DOHH2 (cell line): ENCODE data around the gene SPNS1.

Experiments
- H3F3A ChIP-seq: fragments of 200-600 bp; sonication (generic), shearing (Covaris generic); 2 replicates; pipeline ENCODE4 v1.6.0; 2016; ENCODE audit warnings: antibody characterized with exemption, mild to moderate bottlenecking; ENCODE audit not compliant: control insufficient read depth, insufficient read depth
- H3K27ac ChIP-seq: fragments of 200-600 bp; sonication (generic); 2 replicates; pipeline ENCODE4 v1.5.1; 2014; ENCODE audit warnings: low read depth, mild to moderate bottlenecking, low read length, moderate library complexity
- H3K27me3 ChIP-seq: fragments of 200-600 bp; sonication (generic); 2 replicates; pipeline ENCODE4 v1.6.1; 2014; ENCODE audit warnings: mild to moderate bottlenecking, low read length, mixed read lengths; ENCODE audit not compliant: control insufficient read depth
- H3K36me3 ChIP-seq: fragments of 200-600 bp; sonication (generic); 2 replicates; pipeline ENCODE4 v1.6.1; 2014; ENCODE audit warnings: mild to moderate bottlenecking, low read length, moderate library complexity, mixed read lengths; ENCODE audit not compliant: control insufficient read depth
- H3K4me1 ChIP-seq: fragments of 200-600 bp; sonication (generic); 2 replicates; pipeline ENCODE4 v1.6.1; 2014; ENCODE audit warnings: mild to moderate bottlenecking, low read length, mixed read lengths; ENCODE audit not compliant: control insufficient read depth
- H3K4me2 ChIP-seq: fragments of 200-600 bp; sonication (generic); 2 replicates; pipeline ENCODE4 v1.6.0; 2014; ENCODE audit warnings: mild to moderate bottlenecking, low read length, moderate library complexity
- H3K4me3 ChIP-seq: fragments of 200-600 bp; sonication (generic); 2 replicates; pipeline ENCODE4 v1.5.1; 2014; ENCODE audit warnings: mild to moderate bottlenecking, low read length, mixed read lengths
- H3K79me2 ChIP-seq: fragments of 200-600 bp; sonication (generic); 2 replicates; pipeline ENCODE4 v1.6.1; 2014; ENCODE audit warnings: mild to moderate bottlenecking, low read length, mixed read lengths; ENCODE audit not compliant: control insufficient read depth
- H3K9me2 ChIP-seq: fragments of 200-600 bp; sonication (generic); replicated peaks from 2 replicates; pipeline ENCODE4 v1.6.1; 2014; ENCODE audit warnings: mild to moderate bottlenecking, low read length, mixed read lengths; ENCODE audit not compliant: control insufficient read depth
- H3K9me3 ChIP-seq: fragments of 200-600 bp; sonication (generic); 2 replicates; pipeline ENCODE4 v1.6.1; 2014; ENCODE audit warnings: antibody characterized with exemption, low read length, mixed read lengths; ENCODE audit not compliant: control insufficient read depth, insufficient read depth
- H4K20me1 ChIP-seq: fragments of 200-600 bp; sonication (generic); 2 replicates; pipeline ENCODE4 v1.6.0; 2014; ENCODE audit warnings: low read depth, mild to moderate bottlenecking, antibody characterized with exemption, low read length, moderate library complexity; ENCODE audit not compliant: control insufficient read depth, insufficient read depth
- EZH2phosphoT487 ChIP-seq: fragments of 200-600 bp; sonication (generic); IDR thresholded peaks from 2 replicates; pipeline ENCODE4 v1.6.1; 2017; ENCODE audit warnings: borderline replicate concordance, mild to moderate bottlenecking, antibody characterized with exemption, low read length, moderate library complexity, mixed read lengths
- TF ChIP-seq, protein P1 (sequence below): fragments of 200-600 bp; sonication (generic); IDR thresholded peaks from one replicate; pipeline ENCODE4 v1.5.1; 2014; ENCODE audit warnings: antibody characterized with exemption, mild to moderate bottlenecking, low read depth, low read length; ENCODE audit not compliant: poor library complexity, severe bottlenecking

SPNS1 gene

DNA sequence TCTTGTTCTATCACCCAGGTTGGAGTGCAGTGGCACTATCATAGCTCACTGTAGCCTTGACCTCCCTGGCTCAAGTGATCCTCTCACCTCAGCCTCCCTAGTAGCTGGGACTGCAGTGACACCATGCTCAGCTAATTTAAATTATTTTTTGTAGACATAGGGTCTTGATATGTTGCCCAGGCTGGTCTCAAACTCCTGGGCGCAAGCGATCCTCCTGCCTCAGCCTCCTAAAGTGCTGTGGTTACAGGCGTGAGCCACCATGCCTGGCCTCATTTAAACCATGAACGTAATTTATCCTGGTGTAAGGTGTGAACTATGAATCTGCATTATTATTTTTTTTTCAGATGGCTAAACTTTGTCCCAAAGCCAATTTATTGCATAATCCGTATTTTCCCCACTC, 47.6 kb downstream of the SPNS1 start:
- Histone ChIP-seq H3K27ac (no peak overlapping the region), H3K27me3 (peaks cover 8% of the 10 kb centered on the region; the same call in 1 of the 2 replicates), H3F3A (no peaks in the 10 kb centered on the region), H3K4me3 (no peak overlapping the region), H3K9me2 (no peaks in the 10 kb centered on the region), H3K79me2 (no peaks in the 10 kb centered on the region), H4K20me1 (no peaks in the 10 kb centered on the region), H3K36me3 (no peaks in the 10 kb centered on the region), H3K4me1 (no peaks in the 10 kb centered on the region), H3K9me3 (no peaks in the 10 kb centered on the region), H3K4me2 (no peak overlapping the region)
- TF ChIP-seq EZH2phosphoT487, result no peak
- TF ChIP-seq, protein P1, sequence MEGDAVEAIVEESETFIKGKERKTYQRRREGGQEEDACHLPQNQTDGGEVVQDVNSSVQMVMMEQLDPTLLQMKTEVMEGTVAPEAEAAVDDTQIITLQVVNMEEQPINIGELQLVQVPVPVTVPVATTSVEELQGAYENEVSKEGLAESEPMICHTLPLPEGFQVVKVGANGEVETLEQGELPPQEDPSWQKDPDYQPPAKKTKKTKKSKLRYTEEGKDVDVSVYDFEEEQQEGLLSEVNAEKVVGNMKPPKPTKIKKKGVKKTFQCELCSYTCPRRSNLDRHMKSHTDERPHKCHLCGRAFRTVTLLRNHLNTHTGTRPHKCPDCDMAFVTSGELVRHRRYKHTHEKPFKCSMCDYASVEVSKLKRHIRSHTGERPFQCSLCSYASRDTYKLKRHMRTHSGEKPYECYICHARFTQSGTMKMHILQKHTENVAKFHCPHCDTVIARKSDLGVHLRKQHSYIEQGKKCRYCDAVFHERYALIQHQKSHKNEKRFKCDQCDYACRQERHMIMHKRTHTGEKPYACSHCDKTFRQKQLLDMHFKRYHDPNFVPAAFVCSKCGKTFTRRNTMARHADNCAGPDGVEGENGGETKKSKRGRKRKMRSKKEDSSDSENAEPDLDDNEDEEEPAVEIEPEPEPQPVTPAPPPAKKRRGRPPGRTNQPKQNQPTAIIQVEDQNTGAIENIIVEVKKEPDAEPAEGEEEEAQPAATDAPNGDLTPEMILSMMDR, result no peak

GRCh38 chr16:29023279-29024277, 49.0 kb downstream of the SPNS1 start:
- Histone ChIP-seq H3K79me2 (no peaks in the 10 kb centered on the region), H3K4me2 (no peak overlapping the region), H3K27me3 (peaks cover 8% of the 10 kb centered on the region; the same call in 1 of the 2 replicates), H3K9me2 (no peaks in the 10 kb centered on the region), H3F3A (no peaks in the 10 kb centered on the region), H4K20me1 (no peaks in the 10 kb centered on the region), H3K4me1 (no peaks in the 10 kb centered on the region), H3K36me3 (no peaks in the 10 kb centered on the region), H3K4me3 (no peak overlapping the region), H3K9me3 (no peaks in the 10 kb centered on the region), H3K27ac (no peak overlapping the region)
- no peak for TF ChIP-seq EZH2phosphoT487
- TF ChIP-seq, protein P1, result no peak

DNA sequence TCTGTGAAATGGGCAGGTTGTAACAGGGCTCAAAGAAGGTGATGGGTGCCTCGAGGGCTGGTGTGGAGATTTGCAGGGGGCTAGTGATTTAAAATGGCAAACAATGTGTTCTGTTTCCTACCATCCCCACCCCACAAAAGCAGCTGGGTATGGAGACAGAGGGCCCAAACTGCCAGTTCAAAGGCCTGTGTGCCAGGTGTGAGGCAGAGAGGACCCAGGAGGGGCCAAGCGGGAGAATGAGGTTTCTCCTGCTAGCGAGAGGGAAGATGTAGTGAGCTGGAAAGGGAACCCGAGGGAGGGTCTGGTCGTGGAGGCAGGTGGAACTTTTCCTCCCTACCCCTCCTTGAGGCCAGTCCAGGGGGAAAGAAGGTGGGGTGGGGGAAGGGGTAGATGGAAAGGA, 49.7 kb downstream of the SPNS1 start:
- Histone ChIP-seq H3K9me2 (no peaks in the 10 kb centered on the region), H3K9me3 (no peaks in the 10 kb centered on the region), H4K20me1 (no peaks in the 10 kb centered on the region), H3K4me3 (no peak overlapping the region), H3K4me2 (no peak overlapping the region), H3K27ac (no peak overlapping the region), H3K4me1 (no peaks in the 10 kb centered on the region), H3K79me2 (no peaks in the 10 kb centered on the region), H3F3A (no peaks in the 10 kb centered on the region), H3K36me3 (no peaks in the 10 kb centered on the region), H3K27me3 (peaks cover 11% of the 10 kb centered on the region)
- no peak for TF ChIP-seq EZH2phosphoT487
- TF ChIP-seq, protein P1, result no peak
